Measurements from ENCODE around the gene GABRG3.

Gene GABRG3

GRCh38 chr15:27480642-27481041 is 509.7 kb downstream of the GABRG3 start:
- no peak for DNase-seq

GRCh38 chr15:27481768-27482167 is 510.8 kb downstream of the GABRG3 start:
- DNase-seq, result no peak

- DNase-seq, result no peak
Observed at GRCh38 chr15:27482287-27482686, 511.3 kb downstream of the GABRG3 start.

GRCh38 chr15:27483124-27483523 is 512.1 kb downstream of the GABRG3 start:
- DNase-seq, result no peak

GRCh38 chr15:27485265-27485664 is 514.3 kb downstream of the GABRG3 start:
- DNase-seq, result no peak

- DNase-seq, result no peak
Observed at GRCh38 chr15:27486051-27486450, 515.1 kb downstream of the GABRG3 start.

- DNase-seq, result no peak
Observed at GRCh38 chr15:27486683-27487647, 516.0 kb downstream of the GABRG3 start.

GRCh38 chr15:27487846-27488245 is 516.9 kb downstream of the GABRG3 start:
- no peak for DNase-seq

- DNase-seq, result no peak
Observed at GRCh38 chr15:27490867-27491595, 520.0 kb downstream of the GABRG3 start.

- no peak for DNase-seq
Observed at GRCh38 chr15:27491666-27492621, 521.0 kb downstream of the GABRG3 start.

GRCh38 chr15:27495963-27496459 is 525.0 kb downstream of the GABRG3 start:
- no peak for DNase-seq

GRCh38 chr15:27498700-27499099 is 527.7 kb downstream of the GABRG3 start:
- DNase-seq, result no peak

- no peak for DNase-seq
Observed at GRCh38 chr15:27499191-27499590, 528.2 kb downstream of the GABRG3 start.

- no peak for DNase-seq
Observed at GRCh38 chr15:27499719-27500118, 528.7 kb downstream of the GABRG3 start.

GRCh38 chr15:27500206-27500605 is 529.2 kb downstream of the GABRG3 start:
- DNase-seq, result no peak

GRCh38 chr15:27506752-27507151 is 535.8 kb downstream of the GABRG3 start:
- DNase-seq, result no peak

GRCh38 chr15:27509014-27509413 is 538.0 kb downstream of the GABRG3 start:
- DNase-seq, result no peak

- DNase-seq, result no peak
Observed at GRCh38 chr15:27512281-27513001, 541.5 kb downstream of the GABRG3 start.

GRCh38 chr15:27514526-27514925 is 543.5 kb downstream of the GABRG3 start:
- no peak for DNase-seq

- DNase-seq, result no peak
Observed at GRCh38 chr15:27527490-27528067, 556.6 kb downstream of the GABRG3 start.

- DNase-seq, result no peak
Observed at GRCh38 chr15:27529399-27529798, 558.4 kb downstream of the GABRG3 start.

GRCh38 chr15:27530994-27531393 is 560.0 kb downstream of the GABRG3 start:
- DNase-seq, result no peak
